Mesothelial cell of epicardium (in vitro differentiated cells): ENCODE results near the gene CAP1. TPM values are rescaled to one million over a fixed set of nuclear protein-coding genes. Genes with fewer than 3 reads are reported as not detected.

Experiments
- DNase-seq, 2 experiments: peaks; one replicate each; pipeline ENCODE4 v3.0.0; 2021; ENCODE audit warnings: low spot score in 2 of 2; ENCODE audit not compliant: unreplicated experiment in 2 of 2
- H3K27ac Mint-ChIP-seq: 2 replicates; pipeline ENCODE4 v1.8.0; 2021; ENCODE audit warnings: mixed read lengths
- H3K27me3 Mint-ChIP-seq: 2 replicates; pipeline ENCODE4 v1.8.0; 2021; ENCODE audit warnings: low read depth, mixed read lengths
- H3K36me3 Mint-ChIP-seq: 2 replicates; pipeline ENCODE4 v1.8.0; 2021; ENCODE audit warnings: mixed read lengths
- H3K4me1 Mint-ChIP-seq: 2 replicates; pipeline ENCODE4 v1.8.0; 2021; ENCODE audit warnings: mixed read lengths
- H3K4me3 Mint-ChIP-seq: 2 replicates; pipeline ENCODE4 v1.8.0; 2021; ENCODE audit warnings: mild to moderate bottlenecking, moderate library complexity, mixed read lengths
- H3K9me3 Mint-ChIP-seq: 2 replicates; pipeline ENCODE4 v1.8.0; 2021; ENCODE audit warnings: mixed read lengths
- total RNA-seq: library from RNA; stranded (reverse); gene quantifications from 3 replicates; pipeline ENCODE4 v1.2.1, GENCODE V29; 2021
- TF ChIP-seq, protein P1 (sequence below): fragments of 200-600 bp; sonication (generic); IDR thresholded peaks from one replicate; pipeline ENCODE4 v1.5.0; 2021; ENCODE audit warnings: antibody characterized with exemption; ENCODE audit not compliant: unreplicated experiment

The CAP1 gene
- total RNA-seq, 1 donor from 2014 or later, result 146 TPM

DNA sequence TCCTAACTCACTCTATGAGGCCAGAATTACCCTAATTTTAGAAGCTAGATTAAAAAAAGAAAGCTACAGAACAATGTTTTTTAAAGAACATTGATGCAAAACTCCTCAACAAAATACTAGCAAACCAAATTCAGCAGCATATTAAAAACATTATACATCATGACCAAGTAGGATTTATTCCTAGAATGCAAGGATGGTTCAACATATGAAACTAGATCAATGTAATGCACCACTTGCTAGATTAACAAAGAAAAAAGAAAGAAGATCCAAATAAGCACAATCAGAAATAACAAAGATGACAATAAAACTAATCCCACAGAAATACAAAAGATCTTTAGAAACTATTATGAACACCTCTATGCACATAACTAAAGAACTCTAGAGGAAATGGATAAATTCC, 69.9 kb downstream of the CAP1 start:
- Mint-ChIP-seq H3K9me3 (peaks cover 47% of the 10 kb centered on the region), H3K27ac (no peak overlapping the region), H3K36me3 (peaks cover 19% of the 10 kb centered on the region), H3K4me3 (no peak overlapping the region), H3K27me3 (no peaks in the 10 kb centered on the region), H3K4me1 (peaks cover 20% of the 10 kb centered on the region)
- no peak for DNase-seq
- TF ChIP-seq, protein P1, sequence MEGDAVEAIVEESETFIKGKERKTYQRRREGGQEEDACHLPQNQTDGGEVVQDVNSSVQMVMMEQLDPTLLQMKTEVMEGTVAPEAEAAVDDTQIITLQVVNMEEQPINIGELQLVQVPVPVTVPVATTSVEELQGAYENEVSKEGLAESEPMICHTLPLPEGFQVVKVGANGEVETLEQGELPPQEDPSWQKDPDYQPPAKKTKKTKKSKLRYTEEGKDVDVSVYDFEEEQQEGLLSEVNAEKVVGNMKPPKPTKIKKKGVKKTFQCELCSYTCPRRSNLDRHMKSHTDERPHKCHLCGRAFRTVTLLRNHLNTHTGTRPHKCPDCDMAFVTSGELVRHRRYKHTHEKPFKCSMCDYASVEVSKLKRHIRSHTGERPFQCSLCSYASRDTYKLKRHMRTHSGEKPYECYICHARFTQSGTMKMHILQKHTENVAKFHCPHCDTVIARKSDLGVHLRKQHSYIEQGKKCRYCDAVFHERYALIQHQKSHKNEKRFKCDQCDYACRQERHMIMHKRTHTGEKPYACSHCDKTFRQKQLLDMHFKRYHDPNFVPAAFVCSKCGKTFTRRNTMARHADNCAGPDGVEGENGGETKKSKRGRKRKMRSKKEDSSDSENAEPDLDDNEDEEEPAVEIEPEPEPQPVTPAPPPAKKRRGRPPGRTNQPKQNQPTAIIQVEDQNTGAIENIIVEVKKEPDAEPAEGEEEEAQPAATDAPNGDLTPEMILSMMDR, result no peak

DNA sequence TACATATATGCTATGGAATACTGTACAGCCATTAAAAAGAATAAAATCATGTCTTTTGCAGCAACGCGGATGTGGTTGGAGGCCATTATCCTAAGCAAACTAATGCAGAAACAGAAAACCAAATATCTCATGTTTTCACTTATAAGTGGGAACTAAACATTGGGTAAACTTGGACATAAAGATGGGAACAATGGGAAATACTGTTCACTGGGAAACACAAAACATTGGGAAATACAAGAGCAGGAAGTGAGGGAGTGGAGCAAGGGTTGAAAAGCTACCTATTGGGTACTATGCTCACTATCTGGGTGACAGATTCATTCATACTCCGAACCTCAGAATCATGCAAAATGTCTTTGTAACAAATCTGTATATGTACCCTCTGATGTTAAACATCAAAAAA, 73.9 kb downstream of the CAP1 start:
- Mint-ChIP-seq H3K9me3 (peaks cover 39% of the 10 kb centered on the region), H3K27me3 (peaks cover 2% of the 10 kb centered on the region), H3K27ac (no peak overlapping the region), H3K4me1 (no peaks in the 10 kb centered on the region), H3K36me3 (peaks cover 10% of the 10 kb centered on the region), H3K4me3 (no peak overlapping the region)
- no peak for DNase-seq
- TF ChIP-seq, protein P1, result no peak

DNA sequence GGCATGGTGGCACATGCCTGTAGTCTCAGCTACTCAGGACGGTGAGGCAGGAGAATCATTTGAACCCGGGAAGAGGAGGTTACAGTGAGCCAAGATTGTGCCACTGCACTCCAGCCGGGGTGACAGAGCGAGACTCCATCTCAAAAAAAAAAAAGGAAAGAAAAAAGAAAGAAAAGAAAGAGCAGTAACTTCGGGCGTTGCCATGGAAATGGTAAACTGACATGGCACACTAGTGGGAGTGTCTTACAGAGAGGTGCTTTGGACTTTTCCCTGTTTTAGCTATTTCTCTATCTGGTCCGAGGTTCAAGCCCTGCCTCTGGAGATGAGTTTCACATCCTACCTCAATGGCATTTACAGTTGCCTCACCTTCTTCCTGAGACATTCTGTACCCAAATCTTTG, 79.6 kb downstream of the CAP1 start:
- Mint-ChIP-seq H3K4me3 (no peak overlapping the region), H3K4me1 (peaks cover 14% of the 10 kb centered on the region), H3K36me3 (no peaks in the 10 kb centered on the region), H3K9me3 (peaks cover 3% of the 10 kb centered on the region), H3K27ac (no peak overlapping the region), H3K27me3 (peaks cover 2% of the 10 kb centered on the region)
- TF ChIP-seq, protein P1, result no peak
- DNase-seq, result no peak

Other genes with a start within 250 kb of the CAP1 start
- 38.6 to 40.3 TPM (median 39.5 TPM) in 3 replicates for gene TRIT1, start 157.2 kb upstream of the CAP1 start, total RNA-seq
- gene MYCL, start 138.8 kb upstream of the CAP1 start, total RNA-seq, result 25.0 to 27.2 TPM (median 25.5 TPM) in 3 replicates
- 5.7 to 6.9 TPM (median 6.1 TPM) in 3 replicates for gene MFSD2A, start 85.6 kb upstream of the CAP1 start, total RNA-seq
- gene PPT1, start 56.5 kb downstream of the CAP1 start, total RNA-seq, result 81.8 to 90.9 TPM (median 85.3 TPM) in 3 replicates
- gene RLF, start 120.7 kb downstream of the CAP1 start, total RNA-seq, result 33.2 to 33.6 TPM (median 33.3 TPM) in 3 replicates
- gene TMCO2, start 207.2 kb downstream of the CAP1 start, total RNA-seq, result not detected in 3 replicates
- gene ZMPSTE24, start 217.5 kb downstream of the CAP1 start, total RNA-seq, result 27.2 to 29.0 TPM (median 28.4 TPM) in 3 replicates